ENCODE data around the gene ANKRD13D.
"Not testable (repeated sequence)": the region's sequence is repeated elsewhere in the genome, so short reads cannot be mapped to it uniquely, and the experiment has no call there.

ANKRD13D gene

DNA sequence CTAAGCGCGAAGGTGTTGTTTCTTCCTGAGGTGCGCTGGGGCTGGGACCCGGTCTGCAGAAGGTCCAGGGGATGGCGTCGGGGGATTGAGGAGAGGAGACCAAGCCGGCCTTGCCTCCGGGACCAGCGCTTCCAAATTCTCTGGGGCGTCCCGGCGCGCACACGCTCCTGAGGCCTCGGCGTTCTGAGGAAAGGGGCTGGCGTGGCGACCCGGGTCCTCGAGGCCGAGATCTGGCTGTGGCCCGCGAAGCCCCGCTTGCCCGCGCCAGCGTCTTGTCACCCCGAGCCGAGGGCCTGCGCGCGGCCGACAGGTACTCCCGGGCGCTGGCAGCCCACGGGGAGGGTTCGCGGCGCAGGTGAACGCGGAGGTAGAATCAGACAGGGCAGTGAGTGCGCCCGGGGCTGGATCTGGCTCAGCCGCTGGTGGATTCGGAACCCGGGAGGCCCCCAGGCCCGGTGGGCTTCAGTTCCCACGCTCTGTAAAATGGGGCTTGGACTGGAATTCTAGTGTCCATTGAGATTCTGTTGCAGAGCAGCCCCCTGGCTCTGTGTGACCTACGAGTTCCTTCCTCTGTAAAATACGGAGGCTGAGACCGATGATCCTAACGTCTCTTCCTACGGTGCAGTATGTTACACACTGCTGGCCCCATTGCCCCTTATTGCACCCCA is 28.9 kb downstream of the ANKRD13D start:
- DNase-seq (ENCODE audit: low spot score): no peak

DNA sequence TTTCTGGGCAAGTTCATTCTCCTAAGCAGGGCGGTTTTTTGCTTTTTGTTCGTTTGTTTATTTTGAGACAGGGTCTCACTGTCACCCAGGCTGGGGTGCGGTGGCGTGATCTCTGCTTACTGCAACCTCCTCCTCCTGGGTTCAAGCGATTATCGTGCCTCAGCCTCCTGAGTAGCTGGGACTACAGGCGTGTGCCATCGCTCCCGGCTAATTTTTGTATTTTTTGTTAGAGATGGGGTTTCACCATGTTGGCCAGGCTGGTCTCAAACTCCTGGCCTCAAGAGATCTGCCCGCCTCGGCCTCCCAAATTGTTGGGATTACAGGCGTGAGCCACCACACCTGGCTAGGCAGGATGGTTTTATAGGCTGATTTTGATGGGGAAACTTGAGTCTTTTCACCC is 29.8 kb downstream of the ANKRD13D start:
- DNase-seq (ENCODE audit: low spot score): not testable (repeated sequence)

DNA sequence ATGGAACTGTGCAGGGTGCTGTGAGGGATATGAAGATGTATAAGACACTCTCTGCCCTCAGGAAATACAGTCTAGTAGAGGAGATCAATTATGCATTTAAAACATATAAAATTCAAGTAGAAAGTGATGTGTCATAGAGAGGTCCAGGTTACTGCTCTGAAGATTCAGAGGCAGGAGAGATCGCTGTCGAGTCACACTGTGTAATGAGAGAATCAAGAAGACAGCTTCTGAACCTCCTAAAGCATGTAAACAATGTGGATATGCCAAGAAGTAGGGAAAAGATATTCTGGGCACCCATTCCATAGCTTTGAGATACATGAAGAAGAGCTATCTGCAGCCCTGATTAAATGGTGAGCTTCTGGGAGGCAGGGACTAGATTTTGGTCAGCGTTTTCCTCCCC is 30.9 kb downstream of the ANKRD13D start:
- no peak for DNase-seq (ENCODE audit: low spot score)

DNA sequence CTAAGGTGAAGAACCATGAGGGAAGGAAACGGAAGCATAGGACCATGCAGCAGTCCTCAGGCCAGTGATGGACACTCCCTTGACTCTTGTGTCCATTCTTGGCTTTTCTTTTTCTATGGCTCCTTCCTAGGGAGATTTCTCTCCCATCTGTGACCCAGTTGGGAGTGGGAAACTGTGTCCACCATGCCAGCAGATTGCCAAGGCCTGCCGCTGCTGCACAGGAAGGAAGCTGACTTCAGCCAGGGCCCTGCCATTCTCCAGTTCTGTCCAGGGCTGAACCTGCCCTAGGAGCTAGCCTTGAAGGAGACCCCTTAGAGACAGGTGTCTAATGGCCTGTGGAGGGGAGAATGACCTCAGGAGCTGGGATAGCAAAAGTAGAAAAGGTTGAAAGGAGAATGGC is 31.6 kb downstream of the ANKRD13D start:
- DNase-seq (ENCODE audit: low spot score): no peak

DNA sequence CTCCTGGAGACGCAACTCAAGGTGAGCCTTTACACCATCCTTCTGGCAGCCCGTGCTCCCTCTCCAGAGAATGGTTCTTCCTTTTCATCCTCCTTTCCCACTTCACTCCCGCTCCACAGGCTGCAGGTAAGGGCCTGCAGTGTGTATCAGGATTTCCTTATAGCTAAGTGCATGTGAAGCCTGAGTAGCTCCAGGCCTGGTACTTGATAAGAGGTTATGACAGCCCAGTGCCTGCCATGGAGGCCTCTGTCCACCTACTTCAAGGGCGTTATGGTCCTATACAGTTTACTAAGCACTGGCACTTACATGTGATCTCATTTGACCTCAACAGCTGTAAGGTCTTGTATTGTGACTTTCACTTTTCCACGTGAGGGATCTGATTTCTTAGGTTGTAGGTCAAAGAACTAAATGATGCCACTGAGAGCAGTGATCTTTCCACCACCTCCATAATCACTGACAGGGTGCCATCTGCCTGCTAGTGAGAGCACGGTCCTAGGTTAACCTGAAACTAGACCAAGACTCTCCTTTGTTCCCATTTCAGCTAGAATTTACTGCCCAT is 32.3 kb downstream of the ANKRD13D start:
- DNase-seq (ENCODE audit: low spot score): no peak

DNA sequence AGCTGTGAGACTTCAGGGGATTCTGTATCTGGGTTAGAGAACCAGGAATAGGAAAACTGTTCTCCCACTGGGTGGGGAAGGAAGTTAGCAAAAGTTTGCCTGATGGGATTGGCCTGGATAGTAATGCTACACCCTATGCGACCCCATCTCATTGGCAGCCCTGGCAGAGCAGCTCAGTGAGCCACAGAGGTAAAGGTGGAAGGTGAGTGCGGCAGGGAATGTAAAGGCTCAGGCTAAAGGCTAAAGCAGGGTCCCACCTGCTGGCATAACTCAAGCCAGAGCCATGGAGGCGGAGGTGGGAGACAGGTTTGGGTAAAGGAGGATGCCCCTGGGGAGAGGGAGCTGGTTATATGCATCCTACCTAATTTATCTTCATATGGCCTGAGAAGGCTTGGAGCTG is 32.9 kb downstream of the ANKRD13D start:
- no peak for DNase-seq (ENCODE audit: low spot score)

DNA sequence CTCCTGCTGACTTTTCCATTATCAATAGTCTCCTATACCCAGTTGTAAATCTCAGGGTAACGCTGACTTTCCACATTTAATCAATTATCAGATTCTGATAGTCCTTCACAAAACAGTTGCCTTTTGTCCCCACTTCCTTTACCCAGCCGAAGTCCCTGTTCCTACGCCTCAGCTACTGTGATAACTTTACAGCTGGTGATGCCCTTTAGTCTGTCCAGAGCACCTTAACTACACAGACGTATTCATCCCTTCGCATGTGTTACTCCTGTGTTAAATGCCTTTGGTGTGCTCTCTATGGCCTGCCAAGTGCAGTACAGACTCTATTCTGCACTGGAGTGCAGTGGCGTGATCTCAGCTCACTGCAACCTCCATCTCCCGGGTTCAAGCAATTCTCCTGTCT is 34.4 kb downstream of the ANKRD13D start:
- DNase-seq (ENCODE audit: low spot score): no peak

DNA sequence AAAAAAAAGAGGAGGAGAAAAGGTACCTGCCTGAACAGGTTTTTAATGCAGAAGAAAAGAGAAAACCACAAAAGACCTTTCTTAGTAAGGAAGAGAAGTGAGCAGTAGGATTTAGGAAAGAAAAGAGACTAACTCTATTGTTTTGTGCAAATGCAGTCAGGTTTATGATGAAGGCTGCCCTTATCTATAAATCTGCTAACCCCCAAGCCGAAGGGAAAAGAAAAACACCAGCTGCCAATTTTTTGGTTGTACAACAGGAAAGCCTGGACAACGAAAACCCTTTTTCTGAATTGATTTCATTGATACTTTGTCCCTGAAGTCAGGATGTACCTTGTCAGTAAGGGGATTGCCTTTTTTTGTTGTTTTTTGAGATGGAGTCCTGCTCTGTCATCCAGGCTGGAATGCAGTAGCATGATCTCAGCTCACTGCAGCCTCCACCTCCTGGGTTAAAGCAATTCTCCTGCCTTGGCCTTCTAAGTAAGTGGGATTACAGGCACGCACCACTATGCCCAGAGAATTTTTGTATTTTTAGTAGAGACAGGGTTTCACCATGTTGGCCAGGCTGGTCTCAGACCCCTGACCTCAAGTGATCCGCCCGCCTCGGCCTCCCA is 43.1 kb downstream of the ANKRD13D start:
- DNase-seq (ENCODE audit: low spot score): no peak

DNA sequence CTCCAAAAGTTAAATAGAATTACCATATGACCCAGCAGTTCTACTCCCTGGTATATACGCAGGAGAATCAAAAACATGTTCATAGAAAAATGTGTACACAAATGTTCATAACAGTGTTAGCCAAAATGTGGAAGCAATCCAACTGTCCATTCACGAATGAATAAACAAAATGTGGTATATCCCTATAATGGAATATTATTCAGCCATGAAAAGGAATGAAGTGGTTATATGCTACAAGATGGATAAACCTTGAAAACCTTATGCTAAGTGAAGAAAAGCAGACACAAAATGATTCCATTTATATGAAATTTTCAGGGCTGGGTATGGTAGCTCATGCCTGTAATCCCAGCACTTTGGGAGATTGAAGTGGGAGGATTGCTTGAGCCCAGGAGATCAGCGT is 48.2 kb downstream of the ANKRD13D start:
- DNase-seq (ENCODE audit: low spot score): no peak

DNA sequence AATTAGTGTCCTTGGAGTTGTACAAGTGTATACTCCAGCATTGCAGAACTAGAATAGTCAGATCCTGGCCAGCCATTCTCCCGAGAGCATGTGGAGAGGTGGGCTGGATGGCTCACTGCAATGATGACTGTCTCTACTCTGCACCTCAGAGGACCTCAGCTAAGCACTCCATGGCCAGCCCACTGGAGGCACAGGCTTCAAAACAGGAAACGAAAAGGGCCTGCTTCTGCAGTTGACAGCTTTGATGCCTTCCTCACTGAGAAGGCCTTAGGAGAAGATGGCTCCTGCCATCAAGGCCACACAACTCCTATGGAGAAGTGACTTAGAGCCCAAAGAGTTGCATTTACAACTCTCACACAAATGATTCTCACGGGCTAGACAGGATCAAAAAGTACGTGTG is 55.2 kb downstream of the ANKRD13D start:
- no peak for DNase-seq (ENCODE audit: low spot score)

DNA sequence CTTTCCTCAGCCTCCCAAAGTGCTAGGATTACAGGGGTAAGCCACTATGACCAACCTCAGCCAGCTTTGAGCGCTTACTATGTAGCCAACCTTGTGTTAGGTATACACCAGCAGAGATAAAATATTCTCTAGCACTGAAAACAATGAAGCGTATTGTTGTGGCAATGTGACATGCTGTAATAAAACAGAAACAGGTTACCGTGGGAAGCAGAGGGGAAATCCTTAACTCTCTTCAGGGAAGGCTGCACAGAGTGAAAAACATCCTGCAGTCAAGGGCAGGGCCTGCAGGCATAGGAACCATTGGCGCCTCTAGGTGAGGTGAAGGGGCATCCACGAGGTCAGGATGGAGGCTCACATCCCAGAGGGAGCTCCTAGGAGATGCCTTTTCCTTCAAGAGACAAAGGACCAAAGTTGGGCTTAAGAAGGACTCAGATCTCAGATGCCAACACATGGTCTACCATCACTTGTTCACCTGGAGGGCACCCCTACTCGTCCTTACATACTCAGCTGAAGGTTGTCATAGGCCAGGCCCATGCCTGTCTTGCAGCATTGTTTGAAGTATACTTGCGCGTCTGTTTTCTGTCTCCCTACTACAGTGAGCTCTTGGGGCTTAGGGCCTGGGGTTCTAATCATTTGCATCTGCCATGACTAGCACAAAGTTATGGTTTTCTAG is 56.3 kb downstream of the ANKRD13D start:
- DNase-seq (ENCODE audit: low spot score): no peak

DNA sequence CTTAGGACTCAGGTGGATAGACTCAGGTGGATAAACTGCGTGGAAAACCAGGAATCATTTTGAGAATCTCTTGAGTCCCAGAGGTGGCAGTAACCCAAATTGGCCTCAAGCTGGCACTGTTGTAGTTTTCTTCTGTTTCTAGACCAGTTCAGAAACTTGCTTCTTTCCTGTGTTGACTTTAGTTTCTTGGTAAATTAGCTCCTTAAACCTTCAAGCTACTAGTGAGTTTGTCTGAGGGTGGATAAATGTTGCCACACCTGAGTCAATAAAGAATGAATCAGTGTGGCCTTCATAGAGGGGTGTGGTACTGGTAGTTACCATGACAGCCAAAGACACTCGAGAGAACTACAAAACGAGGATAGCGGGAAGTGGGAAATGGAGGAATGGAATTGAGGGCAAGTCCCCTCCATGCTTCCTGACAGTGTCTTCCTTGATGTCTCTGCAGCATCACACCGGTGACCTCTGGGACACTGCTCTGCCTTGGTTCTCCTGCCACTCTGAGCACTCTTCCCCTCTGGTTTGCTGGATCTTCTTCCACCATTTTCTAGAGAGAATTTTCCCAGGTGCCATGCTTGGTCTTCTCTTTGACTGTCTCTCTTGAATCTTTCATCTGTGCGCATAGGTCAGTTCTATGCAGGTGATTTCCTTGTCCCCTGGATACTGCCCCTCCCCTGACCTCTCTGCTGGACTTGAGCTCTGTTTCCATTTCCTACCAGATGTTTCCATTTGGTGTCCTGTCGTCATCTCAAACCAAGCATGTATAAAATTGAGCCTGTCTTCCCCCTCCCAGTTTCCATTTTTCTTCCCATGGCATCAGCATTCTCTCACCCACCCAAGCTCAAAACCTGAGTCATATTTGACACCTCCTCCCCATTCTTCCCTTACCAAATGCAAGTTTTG is 57.1 kb downstream of the ANKRD13D start:
- DNase-seq (ENCODE audit: low spot score): peak; percentile 58

DNA sequence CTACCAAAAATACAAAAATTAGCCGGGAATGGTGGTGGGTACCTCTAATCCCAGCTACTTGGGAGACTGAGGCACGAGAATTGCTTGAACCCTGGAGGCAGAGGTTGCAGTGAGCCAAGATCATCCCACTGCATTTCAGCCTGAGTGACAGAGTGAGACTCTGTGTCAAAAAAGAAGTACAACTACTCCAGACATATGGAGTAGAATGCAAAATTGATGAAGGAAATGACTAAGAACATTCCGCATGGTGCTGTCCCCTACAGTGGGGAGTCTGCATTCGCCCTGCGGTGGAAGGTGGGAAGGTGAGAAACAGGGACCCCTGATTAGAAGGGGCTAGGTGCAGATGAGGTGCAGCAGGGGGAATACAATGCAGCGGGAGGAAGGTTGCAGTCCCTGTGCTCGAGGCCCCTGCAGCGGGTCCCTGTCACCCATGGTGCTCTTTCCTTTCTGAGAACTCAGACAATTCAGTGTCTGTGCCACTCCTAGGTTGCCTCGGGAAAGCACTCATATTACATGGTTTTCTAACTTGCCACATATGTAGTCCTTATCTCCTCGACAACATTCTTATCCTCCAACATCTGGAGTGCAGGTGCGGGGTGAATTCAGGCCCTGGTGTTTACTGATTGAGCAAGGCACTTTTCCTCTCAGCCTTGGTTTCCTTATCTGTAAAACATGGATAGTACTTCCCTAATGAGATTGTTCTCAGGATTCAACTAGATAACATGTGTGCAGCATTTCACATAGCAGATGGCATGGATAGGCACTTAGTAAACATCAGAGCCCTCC is 59.1 kb downstream of the ANKRD13D start:
- peak; percentile 14 for DNase-seq (ENCODE audit: low spot score)

DNA sequence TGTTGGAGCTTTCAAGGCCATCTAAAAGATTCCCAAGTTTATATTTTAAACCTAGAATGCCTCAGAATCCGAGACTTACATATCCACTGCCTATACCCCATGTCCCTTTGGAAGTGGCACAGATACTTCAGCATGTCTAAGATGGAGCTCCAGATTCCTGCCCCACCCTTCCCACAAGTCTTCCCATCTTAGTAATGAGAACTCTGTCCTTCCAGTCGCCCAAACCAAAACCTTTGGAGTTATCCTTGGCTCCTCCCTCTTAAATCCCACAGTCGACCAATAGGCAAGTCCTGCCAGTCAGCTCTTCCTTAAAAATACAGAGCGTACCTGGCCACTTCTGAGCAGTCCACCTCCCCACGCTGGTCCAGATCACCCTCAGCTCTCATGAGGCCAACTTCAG is 59.9 kb downstream of the ANKRD13D start:
- DNase-seq (ENCODE audit: low spot score): peak; percentile 10

DNA sequence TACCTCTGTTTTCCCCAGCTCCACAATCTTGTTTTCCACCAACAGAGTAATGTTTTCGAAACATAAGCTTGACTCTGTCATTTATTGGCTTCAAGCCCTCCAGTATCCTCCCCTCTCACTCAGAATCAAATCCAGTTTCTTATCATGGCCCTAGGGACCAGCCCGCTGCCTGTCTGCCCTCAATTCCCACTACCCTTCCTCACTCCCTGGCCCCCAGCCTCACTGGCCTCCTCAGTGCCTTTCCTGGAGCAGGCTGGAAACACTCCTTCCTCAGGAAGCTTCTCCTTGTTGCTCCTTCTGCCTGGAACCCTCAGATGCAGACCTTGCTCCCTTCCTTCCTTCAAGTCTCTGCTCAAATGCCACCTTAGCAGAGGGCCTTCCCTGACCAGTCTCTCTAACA is 60.4 kb downstream of the ANKRD13D start:
- DNase-seq (ENCODE audit: low spot score): peak; percentile 4

DNA sequence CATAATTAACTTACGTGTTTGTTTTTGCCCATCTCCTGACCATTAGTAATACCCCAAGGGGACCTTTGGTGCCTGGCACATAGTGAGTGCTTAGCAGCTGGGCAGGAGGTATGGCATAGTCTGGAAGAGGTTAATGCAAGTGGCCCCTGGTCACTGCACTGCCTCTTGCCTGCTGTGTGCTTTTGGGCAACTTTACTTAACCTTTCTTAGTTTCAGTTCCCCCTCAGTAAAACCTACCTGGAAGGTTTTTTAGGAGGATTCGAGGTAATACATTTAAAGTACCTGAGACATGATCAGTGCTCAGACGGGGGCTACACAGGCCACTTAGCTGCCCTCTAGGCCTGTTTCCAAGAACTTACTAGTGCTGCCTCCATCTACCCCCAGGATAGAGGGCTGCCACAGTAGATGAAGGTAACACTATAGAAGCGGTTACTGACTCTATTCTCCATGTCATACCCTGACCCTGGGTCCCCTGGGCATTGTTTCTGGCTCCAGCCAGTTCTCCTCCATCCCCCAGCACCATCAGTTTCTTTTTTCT is 60.9 kb downstream of the ANKRD13D start:
- DNase-seq (ENCODE audit: low spot score): no peak

DNA sequence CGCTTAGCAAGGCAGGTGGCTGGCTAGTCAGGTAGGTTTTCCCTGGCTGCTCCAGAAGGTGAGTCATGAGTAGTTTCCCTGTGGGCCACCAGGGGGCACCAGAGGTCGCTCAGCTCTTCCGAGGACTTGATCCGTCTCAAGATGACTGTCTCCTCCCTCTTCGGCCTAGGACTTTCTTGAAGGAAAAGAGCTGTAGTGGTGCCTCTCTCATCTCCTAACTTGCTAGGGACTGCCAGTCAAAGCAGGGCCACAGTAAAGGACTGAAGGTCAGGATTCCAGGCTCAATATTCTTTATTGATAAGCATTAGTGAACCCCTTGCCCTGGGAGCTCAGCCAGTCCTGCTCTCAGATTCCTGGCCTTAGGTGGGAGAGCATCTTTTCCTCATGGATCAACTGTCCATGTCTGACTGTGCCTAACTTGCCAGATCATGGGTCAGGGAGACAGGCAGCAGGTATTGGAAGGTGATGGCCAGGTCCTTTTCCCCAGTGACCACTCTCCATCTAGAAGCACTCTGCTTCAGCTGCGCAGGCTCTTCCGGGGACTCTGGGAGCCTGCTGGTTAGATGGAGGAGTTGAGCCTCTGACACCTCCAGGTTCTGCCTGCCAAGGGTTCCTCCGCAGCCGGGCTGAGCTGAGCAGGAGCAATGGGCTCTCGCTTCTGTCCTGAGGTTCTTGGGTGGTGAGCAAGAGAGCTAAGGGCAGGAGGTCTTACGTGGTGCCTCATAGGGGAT is 62.3 kb downstream of the ANKRD13D start:
- peak; percentile 86 for DNase-seq (ENCODE audit: low spot score)

Data from AG20443 (cell line).